NCI-H187 treated with DMSO at 0.1 percent for 48 hours (cell line): ENCODE results near the gene BLVRB.
"Not testable (repeated sequence)": the region's sequence is repeated elsewhere in the genome, so short reads cannot be mapped to it uniquely, and the experiment has no call there.

Experiments used
- DNase-seq: peaks from one replicate; lab custom pipeline; 2025; lab: John Stamatoyannopoulos, UW

BLVRB gene

GRCh38 chr19:40486017-40486416, 20.5 kb upstream of the BLVRB start:
- DNase-seq = no peak

- DNase-seq = not testable (repeated sequence)
Measured at GRCh38 chr19:40475878-40476644, 10.5 kb upstream of the BLVRB start.

GRCh38 chr19:40474737-40475136, 9.2 kb upstream of the BLVRB start:
- no peak for DNase-seq

- DNase-seq = no peak
Measured at GRCh38 chr19:40472516-40472915, 7.0 kb upstream of the BLVRB start.

GRCh38 chr19:40471111-40471510, 5.6 kb upstream of the BLVRB start:
- no peak for DNase-seq

GRCh38 chr19:40469011-40469410, 3.5 kb upstream of the BLVRB start:
- DNase-seq = no peak

- no peak for DNase-seq
Measured at GRCh38 chr19:40466985-40467734, 1.6 kb upstream of the BLVRB start, which contains the start of gene SPTBN4. SPTBN4 (plus strand) TSS chr19:40467001; CDS start chr19:40472622, 5,621 bp downstream.

GRCh38 chr19:40466219-40466984, 857 bp upstream of the BLVRB start:
- no peak for DNase-seq

- DNase-seq = no peak
Measured at GRCh38 chr19:40465025-40465556, 454 bp downstream of the BLVRB start.

GRCh38 chr19:40464059-40465024, 1.2 kb downstream of the BLVRB start:
- DNase-seq = no peak

GRCh38 chr19:40463587-40464037, 1.9 kb downstream of the BLVRB start:
- DNase-seq = not testable (repeated sequence)

- no peak for DNase-seq
Measured at GRCh38 chr19:40461669-40462221, 3.8 kb downstream of the BLVRB start.

- DNase-seq = no peak
Measured at GRCh38 chr19:40460185-40460584, 5.4 kb downstream of the BLVRB start.

- no peak for DNase-seq
Measured at GRCh38 chr19:40458597-40458974, 7.0 kb downstream of the BLVRB start.

- DNase-seq = no peak
Measured at GRCh38 chr19:40457953-40458596, 7.5 kb downstream of the BLVRB start.

- DNase-seq = no peak
Measured at GRCh38 chr19:40457048-40457447, 8.5 kb downstream of the BLVRB start.

- DNase-seq = not testable (repeated sequence)
Measured at GRCh38 chr19:40453943-40454342, 11.6 kb downstream of the BLVRB start.

- DNase-seq = no peak
Measured at GRCh38 chr19:40453151-40453735, 12.3 kb downstream of the BLVRB start.

GRCh38 chr19:40452016-40452415, 13.5 kb downstream of the BLVRB start:
- DNase-seq = no peak

GRCh38 chr19:40450664-40451063, 14.9 kb downstream of the BLVRB start:
- no peak for DNase-seq
